Suppressor macrophage (primary cell): ENCODE results near the gene GPC6.

Source experiments
- DNase-seq, 4 experiments: peaks; one replicate each; pipeline ENCODE4 v3.0.0-alpha.2; 2020 to 2022

The GPC6 gene

DNA sequence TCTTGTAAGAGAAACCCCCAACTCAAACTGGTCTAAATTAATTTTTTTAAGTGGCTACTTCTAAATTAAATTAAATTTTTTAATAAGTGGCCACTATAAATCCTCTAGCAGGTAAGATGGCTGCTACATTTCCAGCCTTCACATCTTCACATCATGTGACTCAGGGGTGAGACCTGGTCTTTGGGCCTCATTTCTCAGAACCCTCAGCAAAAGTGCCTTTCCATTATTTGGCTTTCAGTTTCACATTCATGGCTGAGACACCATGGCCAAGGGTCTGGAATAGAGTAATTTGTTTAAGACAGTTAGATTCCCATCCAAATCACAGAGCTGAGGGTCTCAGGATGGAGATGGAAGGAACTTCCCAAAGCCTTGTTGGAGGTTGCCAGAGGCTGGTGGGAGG is 1205.4 kb downstream of the GPC6 start:
- DNase-seq = no peak

DNA sequence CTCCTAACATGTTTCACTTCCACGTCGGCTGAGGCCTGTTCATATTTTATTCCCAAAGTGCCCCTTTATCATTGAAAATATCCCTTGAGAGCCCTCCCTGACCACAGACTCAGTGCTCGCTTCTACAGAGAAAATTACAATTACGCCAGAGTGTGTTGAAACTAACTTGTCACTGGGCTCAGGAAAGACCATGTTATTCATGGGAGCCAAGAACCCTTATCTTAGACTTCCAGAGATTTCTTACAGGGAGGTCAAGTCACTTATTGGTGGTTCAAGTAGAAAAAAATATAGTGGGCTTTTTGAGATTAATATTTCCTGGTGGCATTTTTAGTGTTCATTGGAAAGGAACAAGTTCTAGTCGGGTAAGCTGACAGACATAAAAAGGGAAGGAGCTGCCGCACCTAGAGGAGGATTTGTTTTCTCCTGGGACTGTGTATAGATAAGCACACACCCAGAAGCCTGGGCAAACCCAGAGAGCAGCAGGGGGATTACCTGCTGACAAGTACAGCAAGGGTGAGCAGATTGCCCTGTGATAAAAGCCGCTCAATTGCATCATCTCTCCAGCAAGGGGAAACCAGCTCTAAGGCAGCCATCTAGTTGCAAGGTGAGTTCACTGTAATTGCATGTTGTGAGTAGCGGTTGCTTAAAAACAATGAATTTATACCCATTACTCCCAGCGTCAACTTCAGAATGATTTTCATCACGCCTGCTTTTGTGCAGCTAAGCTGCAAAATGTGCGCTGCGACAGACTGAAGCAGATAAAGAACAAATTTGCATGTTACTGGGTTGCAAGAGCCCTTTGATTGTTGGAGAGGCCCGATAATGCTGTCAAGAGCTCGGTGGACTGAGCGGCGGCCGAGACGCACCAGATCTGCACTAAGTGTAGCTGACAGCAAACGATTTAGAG is 1206.7 kb downstream of the GPC6 start:
- no peak for DNase-seq

DNA sequence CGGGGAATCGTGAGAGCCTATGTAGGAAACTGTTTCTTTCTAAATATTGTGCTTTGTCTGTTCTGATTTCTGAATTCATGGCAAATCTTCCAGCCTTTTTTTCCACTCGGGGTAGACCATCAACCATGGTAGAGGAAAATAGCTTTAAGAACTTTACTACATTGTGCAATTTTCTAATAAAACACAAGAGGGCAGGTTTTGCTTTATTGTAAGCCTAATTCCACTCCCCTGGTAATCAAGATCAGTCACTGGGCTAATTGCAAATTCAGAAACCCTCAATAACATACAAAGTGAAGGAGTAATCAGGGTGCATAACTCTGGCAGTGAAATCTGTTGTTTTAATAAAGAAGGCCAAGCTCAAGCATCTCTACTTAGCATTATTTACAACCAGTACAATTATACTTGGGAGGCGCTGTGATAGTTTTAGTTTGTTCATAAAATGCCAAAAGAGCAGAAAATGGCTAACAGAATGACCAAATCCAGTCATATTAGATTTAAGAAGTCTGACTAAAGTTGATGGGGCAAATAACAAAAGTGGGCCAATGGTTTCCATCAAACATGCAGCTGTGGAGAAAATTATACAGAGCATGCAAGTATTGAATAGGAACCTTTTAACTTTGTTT is 1209.1 kb downstream of the GPC6 start:
- DNase-seq = peak in 3 of 4 experiments; percentile 3 to 62 (median 48)

DNA sequence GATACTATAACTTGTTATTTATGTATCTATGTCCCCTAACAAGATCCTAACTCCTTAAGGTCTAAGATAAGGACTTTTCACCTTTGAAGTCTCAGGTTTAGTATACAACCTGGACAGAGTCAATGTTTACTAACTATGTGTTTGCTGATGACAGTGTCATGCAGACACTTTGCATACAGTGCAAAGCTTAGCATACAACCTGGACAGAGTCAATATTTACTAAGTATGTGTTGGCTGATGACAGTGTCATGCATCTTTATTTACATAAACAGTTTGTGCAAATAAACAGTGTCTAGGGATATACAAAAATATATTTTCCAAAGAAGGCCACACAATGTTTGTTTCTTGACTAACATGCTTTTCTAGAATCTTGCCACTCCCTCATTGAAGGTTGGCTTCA is 1218.2 kb downstream of the GPC6 start:
- DNase-seq = no peak

DNA sequence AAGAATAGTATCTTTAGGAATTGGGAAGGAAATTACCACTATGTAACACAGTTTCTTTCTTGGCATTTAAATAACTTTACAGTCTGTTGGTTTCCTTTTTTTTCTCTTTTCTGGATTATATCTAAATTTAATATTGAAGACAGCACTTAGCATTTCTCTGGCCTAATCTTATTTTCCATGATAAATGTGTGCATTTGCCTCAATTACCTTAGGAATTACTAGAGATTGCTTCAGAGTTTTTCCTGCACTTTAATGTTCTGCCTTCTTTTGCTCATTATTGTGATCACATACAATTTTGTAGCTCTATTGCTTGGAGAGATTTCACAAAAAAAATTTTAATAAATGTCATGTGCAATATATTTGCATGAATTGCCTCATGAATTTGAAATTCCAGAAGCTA is 1227.7 kb downstream of the GPC6 start:
- no peak for DNase-seq

DNA sequence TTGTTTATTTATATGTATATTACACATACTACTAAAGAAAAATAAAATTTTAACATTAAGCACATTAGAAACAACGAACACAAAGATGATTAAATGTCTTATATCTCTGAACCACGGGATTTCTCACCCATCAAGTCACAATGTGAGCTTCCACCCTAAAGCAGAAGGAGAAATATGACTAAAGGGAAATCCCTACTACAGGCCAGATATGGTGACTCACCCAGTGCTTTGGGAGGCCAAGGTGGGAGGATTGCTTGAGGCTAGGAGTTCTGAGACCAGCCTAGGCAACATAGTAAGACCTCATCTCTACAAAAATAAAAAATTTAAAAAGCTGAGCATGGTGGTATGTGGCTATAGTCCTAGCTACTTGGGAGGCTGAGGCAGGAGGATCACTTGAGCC is 1228.3 kb downstream of the GPC6 start:
- DNase-seq = peak; percentile 3 to 27 (median 22)

DNA sequence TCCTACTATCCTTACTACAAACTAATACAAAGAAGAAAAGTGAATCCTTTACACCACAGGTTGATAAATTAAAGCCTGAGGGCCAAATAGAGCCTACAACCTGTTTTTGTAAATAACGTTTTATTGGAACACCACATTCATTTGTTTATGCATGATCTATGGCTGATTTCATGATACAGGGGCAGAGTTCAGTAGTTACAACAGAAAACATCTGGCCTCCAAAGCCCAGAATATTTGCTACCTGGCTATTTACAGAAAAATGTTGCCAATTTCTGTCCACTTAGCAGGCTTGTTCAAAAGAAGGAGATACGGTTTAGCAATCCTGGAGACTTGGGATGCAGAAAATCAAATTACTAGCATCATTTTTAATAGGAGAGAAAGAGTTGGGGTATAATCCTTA is 1228.8 kb downstream of the GPC6 start:
- no peak for DNase-seq
